ENCODE measurements around the gene PLEKHG4B.

The PLEKHG4B gene

GRCh38 chr5:73768-74502 is 18.0 kb upstream of the PLEKHG4B start:
- TF ChIP-seq CTCF (IDR thresholded peaks at IDR 0.05; ENCODE audit: low read length, missing control alignments): no peak
- DNase-seq (ENCODE audit: low read depth): no peak
- H3K4me3 ChIP-seq (replicated peaks; ENCODE audit: low read depth, low read length): no peak overlapping the region

- no peak overlapping the region for H3K4me3 ChIP-seq (replicated peaks; ENCODE audit: low read depth, low read length)
- no peak for DNase-seq (ENCODE audit: low read depth)
- TF ChIP-seq CTCF (IDR thresholded peaks at IDR 0.05; ENCODE audit: low read length, missing control alignments): no peak
Measured at GRCh38 chr5:74503-75109, 17.4 kb upstream of the PLEKHG4B start.

GRCh38 chr5:75331-76320 is 16.3 kb upstream of the PLEKHG4B start:
- TF ChIP-seq CTCF (IDR thresholded peaks at IDR 0.05; ENCODE audit: low read length, missing control alignments): no peak
- DNase-seq (ENCODE audit: low read depth): no peak
- H3K4me3 ChIP-seq (replicated peaks; ENCODE audit: low read depth, low read length): no peak overlapping the region

GRCh38 chr5:76358-77169 is 15.4 kb upstream of the PLEKHG4B start:
- TF ChIP-seq CTCF (IDR thresholded peaks at IDR 0.05; ENCODE audit: low read length, missing control alignments): no peak

GRCh38 chr5:77170-77501 is 14.8 kb upstream of the PLEKHG4B start:
- no peak overlapping the region for H3K4me3 ChIP-seq (replicated peaks; ENCODE audit: low read depth, low read length)
- DNase-seq (ENCODE audit: low read depth): no peak
- TF ChIP-seq CTCF (IDR thresholded peaks at IDR 0.05; ENCODE audit: low read length, missing control alignments): no peak

More at GRCh38 chr5:76358-77169, 15.4 kb upstream of the PLEKHG4B start:
- DNase-seq (ENCODE audit: low read depth): no peak
- H3K4me3 ChIP-seq (replicated peaks; ENCODE audit: low read depth, low read length): no peak overlapping the region

GRCh38 chr5:77546-77945 is 14.4 kb upstream of the PLEKHG4B start:
- DNase-seq (ENCODE audit: low read depth): no peak
- TF ChIP-seq CTCF (IDR thresholded peaks at IDR 0.05; ENCODE audit: low read length, missing control alignments): no peak
- H3K4me3 ChIP-seq (replicated peaks; ENCODE audit: low read depth, low read length): no peak overlapping the region

Measured in fibroblast of pulmonary artery (primary cell).